Choroid plexus epithelial cell (primary cell): ENCODE data around the gene PSTPIP1.
A peak's percentile ranks its signal among the peaks of the same experiment; 100 is the strongest.

Source experiments
- DNase-seq: peaks from one replicate; pipeline ENCODE4 v3.0.0-alpha.2; 2010; ENCODE audit warnings: low read depth
- H3K4me3 ChIP-seq: 2 replicates; pipeline ENCODE4 v1.5.1; 2011; ENCODE audit warnings: low read depth, mild to moderate bottlenecking, control low read depth, low read length, moderate library complexity
- TF ChIP-seq, protein P1 (sequence below): conservative IDR thresholded peaks from 2 replicates; pipeline ENCODE4 v1.5.1; 2011; ENCODE audit warnings: low read depth, mild to moderate bottlenecking, control low read depth, inconsistent platforms, low read length, moderate library complexity

The PSTPIP1 gene

GRCh38 chr15:77024273-77025082 is 29.6 kb downstream of the PSTPIP1 start:
- TF ChIP-seq, protein P1, sequence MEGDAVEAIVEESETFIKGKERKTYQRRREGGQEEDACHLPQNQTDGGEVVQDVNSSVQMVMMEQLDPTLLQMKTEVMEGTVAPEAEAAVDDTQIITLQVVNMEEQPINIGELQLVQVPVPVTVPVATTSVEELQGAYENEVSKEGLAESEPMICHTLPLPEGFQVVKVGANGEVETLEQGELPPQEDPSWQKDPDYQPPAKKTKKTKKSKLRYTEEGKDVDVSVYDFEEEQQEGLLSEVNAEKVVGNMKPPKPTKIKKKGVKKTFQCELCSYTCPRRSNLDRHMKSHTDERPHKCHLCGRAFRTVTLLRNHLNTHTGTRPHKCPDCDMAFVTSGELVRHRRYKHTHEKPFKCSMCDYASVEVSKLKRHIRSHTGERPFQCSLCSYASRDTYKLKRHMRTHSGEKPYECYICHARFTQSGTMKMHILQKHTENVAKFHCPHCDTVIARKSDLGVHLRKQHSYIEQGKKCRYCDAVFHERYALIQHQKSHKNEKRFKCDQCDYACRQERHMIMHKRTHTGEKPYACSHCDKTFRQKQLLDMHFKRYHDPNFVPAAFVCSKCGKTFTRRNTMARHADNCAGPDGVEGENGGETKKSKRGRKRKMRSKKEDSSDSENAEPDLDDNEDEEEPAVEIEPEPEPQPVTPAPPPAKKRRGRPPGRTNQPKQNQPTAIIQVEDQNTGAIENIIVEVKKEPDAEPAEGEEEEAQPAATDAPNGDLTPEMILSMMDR = peak; percentile 93
- peak; percentile 63 for DNase-seq
- H3K4me3 ChIP-seq = no peak overlapping the region

DNA sequence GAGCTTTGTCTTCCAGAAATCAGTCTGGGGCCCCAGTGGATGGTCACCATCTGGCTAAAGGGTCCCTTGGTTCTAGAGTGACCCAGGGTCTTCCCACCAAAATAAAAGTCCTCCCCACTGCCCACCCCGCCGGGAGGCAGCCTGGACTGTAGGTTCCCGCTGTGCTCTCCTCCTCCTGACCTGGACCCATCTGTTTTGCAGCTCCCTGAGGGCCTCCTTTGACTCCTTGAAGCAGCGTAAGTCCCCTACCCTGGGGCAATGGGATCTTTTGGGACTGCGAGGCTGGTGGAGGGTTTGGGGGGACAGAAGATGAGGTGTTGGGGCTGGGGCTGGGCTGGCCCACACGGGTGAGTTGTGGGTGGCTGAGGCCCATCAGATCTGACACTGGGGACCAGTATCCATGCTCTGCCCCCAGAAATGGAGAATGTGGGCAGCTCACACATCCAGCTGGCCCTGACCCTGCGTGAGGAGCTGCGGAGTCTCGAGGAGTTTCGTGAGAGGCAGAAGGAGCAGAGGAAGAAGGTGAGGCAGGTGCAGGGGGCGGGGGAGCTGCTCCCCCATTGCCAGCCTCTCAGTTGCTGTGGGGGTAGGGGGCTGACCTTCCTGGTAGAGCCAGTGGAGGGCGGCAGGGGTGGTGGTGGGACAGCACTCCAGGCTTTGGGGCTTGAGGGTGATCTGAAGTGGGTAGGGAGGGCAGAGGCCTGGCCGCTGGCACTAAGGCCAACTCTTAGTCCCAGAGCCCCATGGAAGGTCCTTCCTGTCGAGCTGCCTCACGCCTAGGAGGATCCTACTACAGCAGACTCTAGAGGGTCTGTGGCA is 30.4 kb downstream of the PSTPIP1 start:
- TF ChIP-seq, protein P1 = no peak
- H3K4me3 ChIP-seq = no peak overlapping the region
- DNase-seq = no peak

- TF ChIP-seq, protein P1 = no peak
- no peak overlapping the region for H3K4me3 ChIP-seq
- no peak for DNase-seq
Measured at GRCh38 chr15:77025941-77026411, 31.1 kb downstream of the PSTPIP1 start.

- H3K4me3 ChIP-seq = no peak overlapping the region
- TF ChIP-seq, protein P1 = no peak
- no peak for DNase-seq
Measured at GRCh38 chr15:77026501-77027110, 31.7 kb downstream of the PSTPIP1 start.

DNA sequence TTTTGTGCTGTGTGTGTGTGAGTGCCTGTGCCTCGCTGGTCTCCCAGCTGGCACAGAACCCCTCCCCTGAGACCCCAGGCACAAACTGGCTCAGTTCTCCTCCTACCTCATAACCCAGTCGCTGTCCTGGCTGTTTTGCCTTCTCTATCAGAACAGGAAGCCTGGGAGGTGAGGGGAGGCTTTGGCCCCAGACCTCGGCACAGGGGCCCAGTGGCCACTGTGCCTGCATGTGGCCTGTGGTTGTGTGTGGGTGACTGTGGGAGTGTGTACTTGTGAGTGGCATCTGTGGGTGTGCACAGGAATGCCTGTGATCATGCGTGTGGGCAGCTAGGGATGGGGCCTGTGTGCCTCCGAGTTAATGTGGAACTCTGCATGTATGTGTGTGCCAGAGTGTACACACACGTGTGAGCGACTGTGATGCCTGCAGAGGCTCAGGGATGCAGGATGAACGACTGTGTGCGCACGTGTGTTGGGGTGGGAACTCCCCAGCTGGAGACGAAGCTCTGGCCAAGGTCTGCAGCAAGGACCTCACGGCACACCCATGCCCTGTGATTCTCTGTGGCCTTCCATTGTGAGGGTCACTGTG is 32.3 kb downstream of the PSTPIP1 start:
- TF ChIP-seq, protein P1 = no peak
- H3K4me3 ChIP-seq = no peak overlapping the region
- no peak for DNase-seq

GRCh38 chr15:77027697-77028450 is 32.9 kb downstream of the PSTPIP1 start:
- TF ChIP-seq, protein P1 = no peak
- no peak for DNase-seq
- H3K4me3 ChIP-seq = peak overlapping the region; percentile 45
